WTC11 (cell line): ENCODE measurements around the gene ST6GALNAC3. TPM values are rescaled to one million over a fixed set of nuclear protein-coding genes. Genes with fewer than 3 reads are reported as not detected.

Experiments
- ATAC-seq: fragments of 200-7000 bp; cut with Tn5 transposase; 2 replicates; pipeline ENCODE4 v1.10.0; 2021; ENCODE audit warnings: mild to moderate bottlenecking, moderate library complexity
- CTCF ChIA-PET: fragments of 300-600 bp; sonication (Branson Sonifier 250); formaldehyde crosslinking; loops from one replicate; lab custom pipeline; 2021; ENCODE audit warnings: antibody characterized with exemption; lab: Charles Lee
- POLR2A ChIA-PET: fragments of 350-600 bp; sonication (Branson Sonifier 250); formaldehyde crosslinking; loops from one replicate; lab custom pipeline; 2021; ENCODE audit warnings: antibody characterized with exemption; lab: Charles Lee
- DNase-seq: peaks from one replicate; pipeline ENCODE4 v3.0.0; 2021; ENCODE audit warnings: low spot score
- H3K27ac Mint-ChIP-seq: 2 replicates; pipeline ENCODE4 v1.8.0; 2021; ENCODE audit warnings: mixed read lengths
- H3K27me3 Mint-ChIP-seq: 2 replicates; pipeline ENCODE4 v1.8.0; 2021; ENCODE audit warnings: low read depth, mild to moderate bottlenecking, moderate library complexity, mixed read lengths
- H3K36me3 Mint-ChIP-seq: 2 replicates; pipeline ENCODE4 v1.8.0; 2021; ENCODE audit warnings: mixed read lengths
- H3K4me1 Mint-ChIP-seq: 2 replicates; pipeline ENCODE4 v1.8.0; 2022; ENCODE audit warnings: mixed read lengths
- H3K4me3 Mint-ChIP-seq: 2 replicates; pipeline ENCODE4 v1.8.0; 2021; ENCODE audit warnings: mild to moderate bottlenecking, moderate library complexity, mixed read lengths
- H3K9me3 Mint-ChIP-seq: 2 replicates; pipeline ENCODE4 v1.8.0; 2021; ENCODE audit warnings: mixed read lengths
- ATF1 ChIP-seq: sonication (generic); formaldehyde crosslinking; IDR thresholded peaks from 2 replicates; pipeline ENCODE4 v1.8.1; 2023; ENCODE audit warnings: mild to moderate bottlenecking, moderate library complexity, missing genetic modification reagents
- CREM ChIP-seq: sonication (generic); formaldehyde crosslinking; IDR thresholded peaks from 2 replicates; pipeline ENCODE4 v1.8.1; 2022; ENCODE audit warnings: mild to moderate bottlenecking, missing genetic modification reagents, moderate library complexity
- ESRRA ChIP-seq: sonication (generic); formaldehyde crosslinking; IDR thresholded peaks from 2 replicates; pipeline ENCODE4 v1.8.1; 2022; ENCODE audit warnings: mild to moderate bottlenecking, missing genetic modification reagents, borderline replicate concordance
- FOXJ3 ChIP-seq: sonication (generic); formaldehyde crosslinking; IDR thresholded peaks from 2 replicates; pipeline ENCODE4 v1.9.0; 2021; ENCODE audit warnings: missing genetic modification reagents, mild to moderate bottlenecking, borderline replicate concordance
- FOXK1 ChIP-seq: sonication (generic); formaldehyde crosslinking; IDR thresholded peaks from 2 replicates; pipeline ENCODE4 v1.8.0; 2022; ENCODE audit warnings: mild to moderate bottlenecking, moderate library complexity, missing genetic modification reagents
- FOXP1 ChIP-seq: sonication (generic); formaldehyde crosslinking; IDR thresholded peaks from 2 replicates; pipeline ENCODE4 v1.8.0; 2022; ENCODE audit warnings: missing genetic modification reagents, mild to moderate bottlenecking, moderate library complexity, borderline replicate concordance
- IRF2 ChIP-seq: sonication (generic); formaldehyde crosslinking; IDR thresholded peaks from 2 replicates; pipeline ENCODE4 v1.8.0; 2022; ENCODE audit warnings: low read depth, missing genetic modification reagents, borderline replicate concordance
- JAZF1 ChIP-seq: fragments of 250-450 bp; sonication (Bioruptor Pico); IDR thresholded peaks from 2 replicates; pipeline ENCODE4 v1.9.0; 2021; ENCODE audit warnings: moderate library complexity, mild to moderate bottlenecking, inconsistent platforms
- KAT7 ChIP-seq: sonication (generic); formaldehyde crosslinking; IDR thresholded peaks from 2 replicates; pipeline ENCODE4 v1.8.1; 2023; ENCODE audit warnings: missing genetic modification reagents, mild to moderate bottlenecking, borderline replicate concordance
- MAX ChIP-seq: sonication (generic); formaldehyde crosslinking; IDR thresholded peaks from 2 replicates; pipeline ENCODE4 v1.8.0; 2022; ENCODE audit warnings: mild to moderate bottlenecking, missing genetic modification reagents
- NR1H2 ChIP-seq: sonication (generic); formaldehyde crosslinking; IDR thresholded peaks from 2 replicates; pipeline ENCODE4 v1.9.0; 2021; ENCODE audit warnings: mild to moderate bottlenecking, moderate library complexity, missing genetic modification reagents
- SMAD3 ChIP-seq: sonication (generic); formaldehyde crosslinking; IDR thresholded peaks from 2 replicates; pipeline ENCODE4 v1.8.0; 2022; ENCODE audit warnings: missing genetic modification reagents, mild to moderate bottlenecking, borderline replicate concordance
- SMAD4 ChIP-seq: sonication (generic); formaldehyde crosslinking; IDR thresholded peaks from 2 replicates; pipeline ENCODE4 v1.8.0; 2022; ENCODE audit warnings: mild to moderate bottlenecking, missing genetic modification reagents
- SOX15 ChIP-seq: fragments of 250-450 bp; sonication (Bioruptor Pico); IDR thresholded peaks from 2 replicates; pipeline ENCODE4 v1.9.0; 2021; ENCODE audit warnings: mild to moderate bottlenecking
- TEAD4 ChIP-seq: sonication (generic); formaldehyde crosslinking; IDR thresholded peaks from 2 replicates; pipeline ENCODE4 v1.8.0; 2022; ENCODE audit warnings: mild to moderate bottlenecking, missing genetic modification reagents
- USF2 ChIP-seq: sonication (generic); formaldehyde crosslinking; IDR thresholded peaks from 2 replicates; pipeline ENCODE4 v1.8.1; 2023; ENCODE audit warnings: mild to moderate bottlenecking, missing genetic modification reagents, moderate library complexity
- ZBTB21 ChIP-seq: sonication (generic); formaldehyde crosslinking; IDR thresholded peaks from 2 replicates; pipeline ENCODE4 v1.8.1; 2023; ENCODE audit warnings: mild to moderate bottlenecking, missing genetic modification reagents, borderline replicate concordance
- ZNF396 ChIP-seq: fragments of 250-450 bp; sonication (Bioruptor Pico); IDR thresholded peaks from 2 replicates; pipeline ENCODE4 v1.8.0; 2021; ENCODE audit warnings: mild to moderate bottlenecking, moderate library complexity, borderline replicate concordance
- total RNA-seq: library from RNA; stranded (reverse); gene quantifications from 3 replicates; pipeline ENCODE4 v1.2.3, GENCODE V29; 2021
- TF ChIP-seq, protein P1 (sequence below): sonication (generic); formaldehyde crosslinking; IDR thresholded peaks from 2 replicates; pipeline ENCODE4 v1.8.1; 2023; ENCODE audit warnings: mild to moderate bottlenecking, moderate library complexity, missing genetic modification reagents
- TF ChIP-seq, protein P2 (sequence below): sonication (generic); formaldehyde crosslinking; IDR thresholded peaks from 2 replicates; pipeline ENCODE4 v1.8.0; 2022; ENCODE audit warnings: mild to moderate bottlenecking, missing genetic modification reagents
- TF ChIP-seq, protein P3 (sequence below): fragments of 250-450 bp; sonication (Bioruptor Pico); IDR thresholded peaks from 2 replicates; pipeline ENCODE4 v1.9.0; 2021; ENCODE audit warnings: mild to moderate bottlenecking
- TF ChIP-seq, protein P4 (sequence below): sonication (generic); formaldehyde crosslinking; IDR thresholded peaks from 2 replicates; pipeline ENCODE4 v1.8.1; 2023; ENCODE audit warnings: mild to moderate bottlenecking, missing genetic modification reagents, moderate library complexity
- TF ChIP-seq, protein P5 (sequence below): sonication (generic); formaldehyde crosslinking; IDR thresholded peaks from 2 replicates; pipeline ENCODE4 v1.8.1; 2023; ENCODE audit warnings: mild to moderate bottlenecking, missing genetic modification reagents, borderline replicate concordance
- TF ChIP-seq, protein P6 (sequence below): sonication (generic); formaldehyde crosslinking; IDR thresholded peaks from 2 replicates; pipeline ENCODE4 v1.8.0; 2023; ENCODE audit warnings: missing genetic modification reagents

ST6GALNAC3 gene
- total RNA-seq, 1 experiment from 2014 or later = 11.9 TPM

- ChIA-PET CTCF (no interaction called here), POLR2A (no interaction called here)
- H3K27ac Mint-ChIP-seq = no peak overlapping the region
- H3K4me3 Mint-ChIP-seq = no peak overlapping the region
- no peaks in the 10 kb centered on the region for H3K4me1 Mint-ChIP-seq
- peaks cover 8% of the 10 kb centered on the region for H3K9me3 Mint-ChIP-seq
- ATAC-seq = no peak
- TF ChIP-seq TEAD4 (CRISPR knock-in tag) = no peak
- TF ChIP-seq SMAD4 (CRISPR knock-in tag) = no peak
- TF ChIP-seq, protein P1, sequence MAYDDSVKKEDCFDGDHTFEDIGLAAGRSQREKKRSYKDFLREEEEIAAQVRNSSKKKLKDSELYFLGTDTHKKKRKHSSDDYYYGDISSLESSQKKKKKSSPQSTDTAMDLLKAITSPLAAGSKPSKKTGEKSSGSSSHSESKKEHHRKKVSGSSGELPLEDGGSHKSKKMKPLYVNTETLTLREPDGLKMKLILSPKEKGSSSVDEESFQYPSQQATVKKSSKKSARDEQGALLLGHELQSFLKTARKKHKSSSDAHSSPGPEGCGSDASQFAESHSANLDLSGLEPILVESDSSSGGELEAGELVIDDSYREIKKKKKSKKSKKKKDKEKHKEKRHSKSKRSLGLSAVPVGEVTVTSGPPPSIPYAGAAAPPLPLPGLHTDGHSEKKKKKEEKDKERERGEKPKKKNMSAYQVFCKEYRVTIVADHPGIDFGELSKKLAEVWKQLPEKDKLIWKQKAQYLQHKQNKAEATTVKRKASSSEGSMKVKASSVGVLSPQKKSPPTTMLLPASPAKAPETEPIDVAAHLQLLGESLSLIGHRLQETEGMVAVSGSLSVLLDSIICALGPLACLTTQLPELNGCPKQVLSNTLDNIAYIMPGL (CRISPR knock-in tag) = no peak
- no peak for TF ChIP-seq SMAD3 (CRISPR knock-in tag)
- no peak for TF ChIP-seq ZNF396 (CRISPR knock-in tag)
- TF ChIP-seq FOXJ3 (CRISPR knock-in tag) = no peak
- TF ChIP-seq NR1H2 = no peak
- TF ChIP-seq, protein P2, sequence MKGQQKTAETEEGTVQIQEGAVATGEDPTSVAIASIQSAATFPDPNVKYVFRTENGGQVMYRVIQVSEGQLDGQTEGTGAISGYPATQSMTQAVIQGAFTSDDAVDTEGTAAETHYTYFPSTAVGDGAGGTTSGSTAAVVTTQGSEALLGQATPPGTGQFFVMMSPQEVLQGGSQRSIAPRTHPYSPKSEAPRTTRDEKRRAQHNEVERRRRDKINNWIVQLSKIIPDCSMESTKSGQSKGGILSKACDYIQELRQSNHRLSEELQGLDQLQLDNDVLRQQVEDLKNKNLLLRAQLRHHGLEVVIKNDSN (CRISPR knock-in tag) = no peak
- no peak for TF ChIP-seq FOXP1 (CRISPR knock-in tag)
- TF ChIP-seq, protein P3, sequence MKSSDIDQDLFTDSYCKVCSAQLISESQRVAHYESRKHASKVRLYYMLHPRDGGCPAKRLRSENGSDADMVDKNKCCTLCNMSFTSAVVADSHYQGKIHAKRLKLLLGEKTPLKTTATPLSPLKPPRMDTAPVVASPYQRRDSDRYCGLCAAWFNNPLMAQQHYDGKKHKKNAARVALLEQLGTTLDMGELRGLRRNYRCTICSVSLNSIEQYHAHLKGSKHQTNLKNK (CRISPR knock-in tag) = no peak
- no peak for TF ChIP-seq MAX
- TF ChIP-seq FOXK1 = no peak
- TF ChIP-seq ZBTB21 (CRISPR knock-in tag) = no peak
- no peak for TF ChIP-seq USF2 (CRISPR knock-in tag)
- no peak for TF ChIP-seq JAZF1 (CRISPR knock-in tag)
- TF ChIP-seq SOX15 = no peak
- no peak for TF ChIP-seq IRF2 (CRISPR knock-in tag)
- peaks cover 7% of the 10 kb centered on the region; the same call in 1 of the 2 replicates for H3K36me3 Mint-ChIP-seq
- no peak for DNase-seq
- H3K27me3 Mint-ChIP-seq = no peaks in the 10 kb centered on the region
Measured at GRCh38 chr1:76625886-76626678, 551.5 kb downstream of the ST6GALNAC3 start.

DNA sequence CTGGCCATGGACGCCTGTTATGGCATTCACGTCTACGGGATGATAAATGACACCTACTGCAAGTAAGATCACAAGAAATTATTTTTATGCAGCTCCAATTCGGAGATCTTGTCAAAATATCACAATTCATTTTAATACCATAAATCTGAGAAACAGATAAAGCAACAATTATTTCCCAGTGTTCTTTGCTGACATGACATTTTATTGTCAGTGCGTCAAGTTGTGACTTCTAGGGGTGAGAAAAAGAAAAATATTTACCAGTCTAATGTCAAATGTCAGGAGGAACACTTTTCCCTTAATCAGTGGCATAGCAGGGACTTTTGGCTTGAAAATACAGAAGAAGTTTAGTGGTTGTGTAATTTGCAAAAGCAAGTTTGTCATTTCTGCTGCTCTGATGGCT is 553.0 kb downstream of the ST6GALNAC3 start:
- ATAC-seq (no peak), DNase-seq (no peak)
- peaks cover 8% of the 10 kb centered on the region for H3K9me3 Mint-ChIP-seq
- TF ChIP-seq ATF1 (CRISPR knock-in tag) (no peak), CREM (no peak)
- no peak overlapping the region for H3K27ac Mint-ChIP-seq
- no peaks in the 10 kb centered on the region for H3K27me3 Mint-ChIP-seq
- H3K36me3 Mint-ChIP-seq = peaks cover 7% of the 10 kb centered on the region; the same call in 1 of the 2 replicates
- H3K4me3 Mint-ChIP-seq = no peak overlapping the region
- ChIA-PET POLR2A (no interaction called here), CTCF (no interaction called here)
- peaks cover 3% of the 10 kb centered on the region for H3K4me1 Mint-ChIP-seq

DNA sequence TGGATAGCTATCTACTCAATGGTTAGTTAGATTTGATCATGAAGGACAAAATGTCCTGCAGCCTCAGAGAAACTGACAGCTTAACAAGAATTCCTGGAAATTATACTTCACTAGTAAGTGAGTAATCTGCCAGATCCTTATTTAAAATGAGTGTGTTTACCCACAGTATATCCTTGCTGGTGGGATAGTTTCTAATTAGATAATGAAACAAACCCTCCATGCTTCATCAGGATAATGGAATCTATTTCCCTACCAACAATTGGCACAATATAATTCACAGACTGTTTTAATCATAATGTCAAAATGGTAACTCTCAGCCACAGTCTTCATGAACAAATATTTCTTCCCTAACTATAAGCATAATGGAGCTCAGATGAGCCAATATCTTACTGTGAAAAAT is 553.4 kb downstream of the ST6GALNAC3 start:
- ATAC-seq (no peak), DNase-seq (no peak)
- no peak overlapping the region for H3K27ac Mint-ChIP-seq
- TF ChIP-seq, protein P4, sequence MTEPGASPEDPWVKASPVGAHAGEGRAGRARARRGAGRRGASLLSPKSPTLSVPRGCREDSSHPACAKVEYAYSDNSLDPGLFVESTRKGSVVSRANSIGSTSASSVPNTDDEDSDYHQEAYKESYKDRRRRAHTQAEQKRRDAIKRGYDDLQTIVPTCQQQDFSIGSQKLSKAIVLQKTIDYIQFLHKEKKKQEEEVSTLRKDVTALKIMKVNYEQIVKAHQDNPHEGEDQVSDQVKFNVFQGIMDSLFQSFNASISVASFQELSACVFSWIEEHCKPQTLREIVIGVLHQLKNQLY (CRISPR knock-in tag) = no peak
- TF ChIP-seq, protein P5, sequence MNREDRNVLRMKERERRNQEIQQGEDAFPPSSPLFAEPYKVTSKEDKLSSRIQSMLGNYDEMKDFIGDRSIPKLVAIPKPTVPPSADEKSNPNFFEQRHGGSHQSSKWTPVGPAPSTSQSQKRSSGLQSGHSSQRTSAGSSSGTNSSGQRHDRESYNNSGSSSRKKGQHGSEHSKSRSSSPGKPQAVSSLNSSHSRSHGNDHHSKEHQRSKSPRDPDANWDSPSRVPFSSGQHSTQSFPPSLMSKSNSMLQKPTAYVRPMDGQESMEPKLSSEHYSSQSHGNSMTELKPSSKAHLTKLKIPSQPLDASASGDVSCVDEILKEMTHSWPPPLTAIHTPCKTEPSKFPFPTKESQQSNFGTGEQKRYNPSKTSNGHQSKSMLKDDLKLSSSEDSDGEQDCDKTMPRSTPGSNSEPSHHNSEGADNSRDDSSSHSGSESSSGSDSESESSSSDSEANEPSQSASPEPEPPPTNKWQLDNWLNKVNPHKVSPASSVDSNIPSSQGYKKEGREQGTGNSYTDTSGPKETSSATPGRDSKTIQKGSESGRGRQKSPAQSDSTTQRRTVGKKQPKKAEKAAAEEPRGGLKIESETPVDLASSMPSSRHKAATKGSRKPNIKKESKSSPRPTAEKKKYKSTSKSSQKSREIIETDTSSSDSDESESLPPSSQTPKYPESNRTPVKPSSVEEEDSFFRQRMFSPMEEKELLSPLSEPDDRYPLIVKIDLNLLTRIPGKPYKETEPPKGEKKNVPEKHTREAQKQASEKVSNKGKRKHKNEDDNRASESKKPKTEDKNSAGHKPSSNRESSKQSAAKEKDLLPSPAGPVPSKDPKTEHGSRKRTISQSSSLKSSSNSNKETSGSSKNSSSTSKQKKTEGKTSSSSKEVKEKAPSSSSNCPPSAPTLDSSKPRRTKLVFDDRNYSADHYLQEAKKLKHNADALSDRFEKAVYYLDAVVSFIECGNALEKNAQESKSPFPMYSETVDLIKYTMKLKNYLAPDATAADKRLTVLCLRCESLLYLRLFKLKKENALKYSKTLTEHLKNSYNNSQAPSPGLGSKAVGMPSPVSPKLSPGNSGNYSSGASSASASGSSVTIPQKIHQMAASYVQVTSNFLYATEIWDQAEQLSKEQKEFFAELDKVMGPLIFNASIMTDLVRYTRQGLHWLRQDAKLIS (CRISPR knock-in tag) = no peak
- no peak for TF ChIP-seq CREM
- TF ChIP-seq KAT7 (CRISPR knock-in tag) = no peak
- TF ChIP-seq, protein P6, sequence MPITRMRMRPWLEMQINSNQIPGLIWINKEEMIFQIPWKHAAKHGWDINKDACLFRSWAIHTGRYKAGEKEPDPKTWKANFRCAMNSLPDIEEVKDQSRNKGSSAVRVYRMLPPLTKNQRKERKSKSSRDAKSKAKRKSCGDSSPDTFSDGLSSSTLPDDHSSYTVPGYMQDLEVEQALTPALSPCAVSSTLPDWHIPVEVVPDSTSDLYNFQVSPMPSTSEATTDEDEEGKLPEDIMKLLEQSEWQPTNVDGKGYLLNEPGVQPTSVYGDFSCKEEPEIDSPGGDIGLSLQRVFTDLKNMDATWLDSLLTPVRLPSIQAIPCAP (CRISPR knock-in tag) = no peak
- no peak for TF ChIP-seq ESRRA (CRISPR knock-in tag)
- ChIA-PET CTCF (no interaction called here), POLR2A (no interaction called here)
- no peaks in the 10 kb centered on the region for H3K27me3 Mint-ChIP-seq
- no peak overlapping the region for H3K4me3 Mint-ChIP-seq
- peaks cover 8% of the 10 kb centered on the region for H3K9me3 Mint-ChIP-seq
- peaks cover 7% of the 10 kb centered on the region for H3K4me1 Mint-ChIP-seq
- H3K36me3 Mint-ChIP-seq = peaks cover 7% of the 10 kb centered on the region; the same call in 1 of the 2 replicates
